H1 (cell line): Measurements from ENCODE around the gene TNFSF18.

Experiments
- BACH1 ChIP-seq: IDR thresholded peaks from 2 replicates; pipeline ENCODE4 v1.6.1; 2012; ENCODE audit warnings: low read length, improper control_type of control experiment
- CTCF ChIP-seq, 3 experiments: IDR thresholded peaks; 1 replicate in 2 of 3; 2 replicates in 1 of 3; pipeline versions ENCODE4 v1.5.1 to v1.6.1; 2011; ENCODE audit warnings: low read length in 3 of 3, mild to moderate bottlenecking in 3 of 3, inconsistent platforms in 2 of 3, low read depth in 1 of 3, moderate library complexity in 1 of 3; ENCODE audit not compliant: insufficient read depth in 1 of 3; ENCODE audit errors: control extremely low read depth in 1 of 3
- EZH2 ChIP-seq: fragments of 200-600 bp; sonication (generic); IDR thresholded peaks from 2 replicates; pipeline ENCODE4 v1.7.1; 2012; ENCODE audit warnings: low read depth, mild to moderate bottlenecking, moderate library complexity, low read length, inconsistent platforms; ENCODE audit not compliant: severe bottlenecking
- FOSL1 ChIP-seq: IDR thresholded peaks from 2 replicates; pipeline ENCODE4 v1.6.1; 2011; ENCODE audit warnings: mild to moderate bottlenecking, low read depth, low read length, moderate library complexity; ENCODE audit not compliant: insufficient read depth
- HDAC6 ChIP-seq: IDR thresholded peaks from one replicate; pipeline ENCODE4 v1.7.1; 2012; ENCODE audit warnings: low read depth, mild to moderate bottlenecking, inconsistent platforms, low read length, moderate library complexity
- JUND ChIP-seq: IDR thresholded peaks from 2 replicates; pipeline ENCODE4 v1.6.1; 2011; ENCODE audit warnings: mild to moderate bottlenecking, improper control_type of control experiment, low read length
- MAFK ChIP-seq: IDR thresholded peaks from 2 replicates; pipeline ENCODE4 v1.6.1; 2012; ENCODE audit warnings: low read depth, mild to moderate bottlenecking, improper control_type of control experiment, low read length
- NANOG ChIP-seq: IDR thresholded peaks from 2 replicates; pipeline ENCODE4 v1.6.1; 2011; ENCODE audit warnings: low read length, low read depth, mild to moderate bottlenecking, inconsistent platforms; ENCODE audit not compliant: insufficient read depth, poor library complexity, severe bottlenecking
- POLR2A ChIP-seq, 2 experiments: IDR thresholded peaks; 1 replicate in 1 of 2; 2 replicates in 1 of 2; pipeline ENCODE4 v1.6.1; 2011; ENCODE audit warnings: low read depth in 2 of 2, low read length in 2 of 2, mild to moderate bottlenecking in 2 of 2; ENCODE audit errors: control extremely low read depth in 1 of 2
- SP1 ChIP-seq: IDR thresholded peaks from 2 replicates; pipeline ENCODE4 v1.6.1; 2011; ENCODE audit warnings: low read depth, low read length
- SRF ChIP-seq: IDR thresholded peaks from 2 replicates; pipeline ENCODE4 v1.6.1; 2011; ENCODE audit warnings: mild to moderate bottlenecking, low read depth, low read length, moderate library complexity
- SUZ12 ChIP-seq: fragments of 200-600 bp; sonication (generic); IDR thresholded peaks from 2 replicates; pipeline ENCODE4 v1.6.1; 2012; ENCODE audit warnings: mild to moderate bottlenecking, inconsistent platforms, low read length, moderate library complexity, mixed read lengths
- TEAD4 ChIP-seq: IDR thresholded peaks from 2 replicates; pipeline ENCODE4 v1.6.1; 2012; ENCODE audit warnings: low read depth, low read length, inconsistent platforms, mixed read lengths
- USF2 ChIP-seq: IDR thresholded peaks from 2 replicates; pipeline ENCODE4 v1.6.1; 2011; ENCODE audit warnings: low read length, improper control_type of control experiment

DNA sequence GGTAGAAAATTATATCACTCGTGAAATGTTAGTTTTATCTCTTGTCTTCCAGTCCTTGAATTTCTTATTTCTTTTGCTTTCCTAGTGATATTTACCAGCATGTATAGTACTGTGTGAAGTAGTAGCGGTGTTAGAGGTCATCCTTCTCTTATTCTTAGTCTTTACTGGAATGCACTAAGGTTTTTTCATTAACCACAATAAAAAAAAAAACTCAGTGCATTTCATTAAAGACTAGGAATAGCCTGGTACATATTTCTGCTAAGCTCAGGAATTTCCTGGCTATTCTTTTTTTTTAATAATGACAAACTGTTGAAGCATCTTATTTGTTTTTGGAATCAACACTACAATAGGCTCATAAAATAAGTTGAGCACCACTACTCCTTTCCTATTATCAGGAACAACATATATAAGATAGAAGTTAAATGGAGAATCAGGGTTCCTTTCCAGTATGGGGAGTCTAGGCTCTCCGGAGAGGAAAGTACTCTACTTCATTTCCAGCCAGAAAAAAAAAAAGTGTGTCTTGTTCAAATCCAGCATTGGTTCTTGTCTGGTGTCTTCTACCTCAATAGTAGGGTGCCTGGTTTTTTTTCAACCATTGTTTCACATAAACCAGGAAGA lies 60.0 kb downstream of the TNFSF18 start:
- no peak for TF ChIP-seq MAFK
- no peak for TF ChIP-seq EZH2
- TF ChIP-seq POLR2A (IDR thresholded peaks at IDR 0.05; ENCODE audit: control extremely low read depth in 1 of 2, low read depth in 2 of 2, low read length in 2 of 2), result no peak
- no peak for TF ChIP-seq NANOG
- no peak for TF ChIP-seq CTCF (IDR thresholded peaks at IDR 0.05; ENCODE audit: control extremely low read depth in 1 of 3, insufficient read depth in 1 of 3, low read depth in 1 of 3, low read length in 3 of 3)
- TF ChIP-seq TEAD4, result no peak
- no peak for TF ChIP-seq HDAC6
- TF ChIP-seq SRF, result no peak
- no peak for TF ChIP-seq SUZ12
- no peak for TF ChIP-seq SP1
- TF ChIP-seq USF2, result no peak
- no peak for TF ChIP-seq BACH1
- TF ChIP-seq JUND, result no peak
- TF ChIP-seq FOSL1, result no peak
